ENCODE measurements around the gene FAM177A1.

The FAM177A1 gene

GRCh38 chr14:35047976-35048513, 2.0 kb downstream of the FAM177A1 start:
- ChIA-PET CTCF (interaction anchor here (0.6 kb wide), 1 partner anchor 326 kb away, joined by 3 read pairs; no protein-coding TSS in a partner anchor), POLR2A (interaction anchor here (2.1 kb wide), 1 partner anchor 778 kb away, joined by 4 read pairs; the partner anchor contains the start of gene BRMS1L)
- TF ChIP-seq ZFP3 (tag by site-specific recombination; IDR thresholded peaks at IDR 0.05; ENCODE audit: low read depth) (no peak), FEZF1 (tag by site-specific recombination; IDR thresholded peaks at IDR 0.05) (no peak), ZNF510 (tag by site-specific recombination; IDR thresholded peaks at IDR 0.05; ENCODE audit: insufficient replicate concordance) (no peak), ZNF664 (tag by site-specific recombination; IDR thresholded peaks at IDR 0.05) (no peak), PRDM6 (tag by site-specific recombination; IDR thresholded peaks at IDR 0.05) (peak; percentile 37; the same call in 1 of the 2 replicates)
- H3K27ac ChIP-seq (ENCODE audit: extremely low read depth, low read depth, low read length): no peak overlapping the region
- H3K4me3 ChIP-seq (ENCODE audit: low read depth, low read length): no peak overlapping the region
- no peaks in the 10 kb centered on the region for H3K9me3 ChIP-seq (ENCODE audit: control insufficient read depth, insufficient read depth, low read depth, low read length)
- H3K4me1 ChIP-seq (ENCODE audit: control insufficient read depth, insufficient read depth, low read length): peaks cover 3% of the 10 kb centered on the region; the same call in 1 of the 2 replicates
- peaks cover 8 to 9% of the 10 kb centered on the region in 2 experiments; a peak in 2 of 3 replicates for H3K36me3 ChIP-seq (ENCODE audit: control insufficient read depth in 2 of 2, insufficient read depth in 1 of 2, low read length in 2 of 2)

GRCh38 chr14:35050652-35051051, 4.6 kb downstream of the FAM177A1 start:
- ChIA-PET POLR2A (no interaction called here), CTCF (interaction anchor here (0.7 kb wide), 1 partner anchor 102 kb away, joined by 4 read pairs; no protein-coding TSS in a partner anchor)
- Histone ChIP-seq H3K9me3 (ENCODE audit: control insufficient read depth, insufficient read depth, low read depth, low read length) (no peaks in the 10 kb centered on the region), H3K4me3 (ENCODE audit: low read depth, low read length) (no peak overlapping the region), H3K4me1 (ENCODE audit: control insufficient read depth, insufficient read depth, low read length) (peaks cover 3% of the 10 kb centered on the region; the same call in 1 of the 2 replicates), H3K27ac (ENCODE audit: extremely low read depth, low read depth, low read length) (no peak overlapping the region), H3K36me3 (ENCODE audit: control insufficient read depth in 2 of 2, insufficient read depth in 1 of 2, low read length in 2 of 2) (peaks cover 8 to 9% of the 10 kb centered on the region in 2 experiments; a peak in 2 of 3 replicates)
- no peak for TF ChIP-seq EGR2 (tag by site-specific recombination; IDR thresholded peaks at IDR 0.05; ENCODE audit: low read depth)
- 0 out of 2 replicates have a peak, but pooled peaks have one; percentile 14 for TF ChIP-seq ZNF335 (tag by site-specific recombination; conservative IDR thresholded peaks at IDR 0.05)
- peak; percentile 47; the same call in 1 of the 2 replicates for TF ChIP-seq ZNF366 (tag by site-specific recombination; conservative IDR thresholded peaks at IDR 0.05)
- no peak for TF ChIP-seq ZBTB26 (tag by site-specific recombination; optimal IDR thresholded peaks at IDR 0.05)
- TF ChIP-seq PRDM2 (tag by site-specific recombination; IDR thresholded peaks at IDR 0.05; ENCODE audit: borderline replicate concordance): no peak
- 0 out of 2 replicates have a peak, but pooled peaks have one; percentile 23 for TF ChIP-seq ZNF184 (tag by site-specific recombination; IDR thresholded peaks at IDR 0.05)
- TF ChIP-seq ZNF585B (tag by site-specific recombination; IDR thresholded peaks at IDR 0.05): no peak
- TF ChIP-seq ZBTB48 (tag by site-specific recombination; IDR thresholded peaks at IDR 0.05): 0 out of 2 replicates have a peak, but pooled peaks have one; percentile 43
- TF ChIP-seq MEIS1 (CRISPR knock-in tag; IDR thresholded peaks at IDR 0.05; ENCODE audit: borderline replicate concordance): no peak
- 0 out of 2 replicates have a peak, but pooled peaks have one; percentile 38 for TF ChIP-seq ZNF692 (tag by site-specific recombination; IDR thresholded peaks at IDR 0.05)
- TF ChIP-seq ZNF239 (tag by site-specific recombination; IDR thresholded peaks at IDR 0.05): no peak
- no peak for TF ChIP-seq ZNF837 (tag by site-specific recombination; IDR thresholded peaks at IDR 0.05)
- TF ChIP-seq ZNF211 (tag by site-specific recombination; IDR thresholded peaks at IDR 0.05; ENCODE audit: low read depth): no peak
- no peak for TF ChIP-seq ZNF473 (tag by site-specific recombination; IDR thresholded peaks at IDR 0.05)
- TF ChIP-seq IKZF3 (tag by site-specific recombination; IDR thresholded peaks at IDR 0.05): no peak
- TF ChIP-seq ZNF416 (tag by site-specific recombination; IDR thresholded peaks at IDR 0.05): no peak
- peak; percentile 48 for TF ChIP-seq ZNF629 (tag by site-specific recombination; IDR thresholded peaks at IDR 0.05)
- TF ChIP-seq ZNF704 (tag by site-specific recombination; IDR thresholded peaks at IDR 0.05): no peak
